ENCODE measurements around the gene NFYC. TPM values are rescaled to one million over a fixed set of nuclear protein-coding genes. Genes with fewer than 3 reads are reported as not detected.

Gene NFYC
- total RNA-seq, 1 experiment from 2014 or later = 63.3 TPM

DNA sequence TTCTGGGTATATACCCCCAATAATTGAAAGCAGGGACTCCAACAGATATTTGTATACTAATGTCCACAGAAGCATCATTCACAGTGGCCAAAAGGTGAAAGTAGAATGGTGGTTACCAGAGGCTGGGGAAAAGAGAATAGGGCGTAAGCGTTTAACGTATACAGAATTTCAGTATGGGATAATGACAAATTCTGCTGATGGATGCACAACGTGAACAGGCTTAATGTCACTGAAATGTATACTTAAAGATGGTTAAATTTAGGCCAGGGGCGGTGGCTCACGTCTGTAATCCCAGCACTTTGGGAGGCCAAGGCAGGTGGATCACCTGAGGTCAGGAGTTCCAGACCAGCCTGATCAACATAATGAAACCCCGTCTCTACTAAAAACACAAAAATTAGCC, 4.4 kb upstream of the NFYC start (continued):
- TF ChIP-seq, protein P1, sequence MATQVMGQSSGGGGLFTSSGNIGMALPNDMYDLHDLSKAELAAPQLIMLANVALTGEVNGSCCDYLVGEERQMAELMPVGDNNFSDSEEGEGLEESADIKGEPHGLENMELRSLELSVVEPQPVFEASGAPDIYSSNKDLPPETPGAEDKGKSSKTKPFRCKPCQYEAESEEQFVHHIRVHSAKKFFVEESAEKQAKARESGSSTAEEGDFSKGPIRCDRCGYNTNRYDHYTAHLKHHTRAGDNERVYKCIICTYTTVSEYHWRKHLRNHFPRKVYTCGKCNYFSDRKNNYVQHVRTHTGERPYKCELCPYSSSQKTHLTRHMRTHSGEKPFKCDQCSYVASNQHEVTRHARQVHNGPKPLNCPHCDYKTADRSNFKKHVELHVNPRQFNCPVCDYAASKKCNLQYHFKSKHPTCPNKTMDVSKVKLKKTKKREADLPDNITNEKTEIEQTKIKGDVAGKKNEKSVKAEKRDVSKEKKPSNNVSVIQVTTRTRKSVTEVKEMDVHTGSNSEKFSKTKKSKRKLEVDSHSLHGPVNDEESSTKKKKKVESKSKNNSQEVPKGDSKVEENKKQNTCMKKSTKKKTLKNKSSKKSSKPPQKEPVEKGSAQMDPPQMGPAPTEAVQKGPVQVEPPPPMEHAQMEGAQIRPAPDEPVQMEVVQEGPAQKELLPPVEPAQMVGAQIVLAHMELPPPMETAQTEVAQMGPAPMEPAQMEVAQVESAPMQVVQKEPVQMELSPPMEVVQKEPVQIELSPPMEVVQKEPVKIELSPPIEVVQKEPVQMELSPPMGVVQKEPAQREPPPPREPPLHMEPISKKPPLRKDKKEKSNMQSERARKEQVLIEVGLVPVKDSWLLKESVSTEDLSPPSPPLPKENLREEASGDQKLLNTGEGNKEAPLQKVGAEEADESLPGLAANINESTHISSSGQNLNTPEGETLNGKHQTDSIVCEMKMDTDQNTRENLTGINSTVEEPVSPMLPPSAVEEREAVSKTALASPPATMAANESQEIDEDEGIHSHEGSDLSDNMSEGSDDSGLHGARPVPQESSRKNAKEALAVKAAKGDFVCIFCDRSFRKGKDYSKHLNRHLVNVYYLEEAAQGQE (IDR thresholded peaks at IDR 0.05; ENCODE audit: low read depth) = no peak
- TF ChIP-seq SP1 (IDR thresholded peaks at IDR 0.05; ENCODE audit: low read depth) = no peak

DNA sequence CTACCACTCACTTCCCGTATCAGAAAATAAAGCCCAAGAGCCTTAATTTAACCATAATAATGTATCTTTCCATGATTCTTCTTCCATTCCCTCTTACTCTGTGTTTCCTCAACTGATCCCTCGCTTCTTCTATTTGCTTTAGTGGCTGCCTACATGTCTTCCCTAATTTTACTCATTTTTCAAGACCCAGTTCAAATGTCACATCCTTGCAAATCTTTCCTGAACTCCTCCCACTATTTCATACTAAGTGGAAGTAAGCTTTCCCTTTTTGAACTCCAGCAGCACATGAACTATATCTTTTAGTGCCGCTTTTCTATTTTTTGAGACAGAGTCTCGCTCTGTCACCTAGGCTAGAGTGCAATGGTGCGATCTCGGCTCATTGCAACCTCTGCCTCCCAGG, 3.8 kb upstream of the NFYC start:
- no peak overlapping the region for H3K27ac ChIP-seq (ENCODE audit: low read depth, low read length)
- no peaks in the 10 kb centered on the region for H3K27me3 ChIP-seq (ENCODE audit: insufficient read depth, low read length)
- peaks cover 0 to 11% of the 10 kb centered on the region in 2 experiments; a peak in 2 of 4 replicates for H3K4me1 ChIP-seq (ENCODE audit: control insufficient read depth in 1 of 2, insufficient read depth in 2 of 2, low read length in 2 of 2)
- no TSS peak for BruUV-seq (replicated peaks)
- H3K9me2 ChIP-seq (ENCODE audit: insufficient read depth) = no peaks in the 10 kb centered on the region
- H3K4me2 ChIP-seq (ENCODE audit: low read length) = no peak overlapping the region
- TF ChIP-seq, protein P2, sequence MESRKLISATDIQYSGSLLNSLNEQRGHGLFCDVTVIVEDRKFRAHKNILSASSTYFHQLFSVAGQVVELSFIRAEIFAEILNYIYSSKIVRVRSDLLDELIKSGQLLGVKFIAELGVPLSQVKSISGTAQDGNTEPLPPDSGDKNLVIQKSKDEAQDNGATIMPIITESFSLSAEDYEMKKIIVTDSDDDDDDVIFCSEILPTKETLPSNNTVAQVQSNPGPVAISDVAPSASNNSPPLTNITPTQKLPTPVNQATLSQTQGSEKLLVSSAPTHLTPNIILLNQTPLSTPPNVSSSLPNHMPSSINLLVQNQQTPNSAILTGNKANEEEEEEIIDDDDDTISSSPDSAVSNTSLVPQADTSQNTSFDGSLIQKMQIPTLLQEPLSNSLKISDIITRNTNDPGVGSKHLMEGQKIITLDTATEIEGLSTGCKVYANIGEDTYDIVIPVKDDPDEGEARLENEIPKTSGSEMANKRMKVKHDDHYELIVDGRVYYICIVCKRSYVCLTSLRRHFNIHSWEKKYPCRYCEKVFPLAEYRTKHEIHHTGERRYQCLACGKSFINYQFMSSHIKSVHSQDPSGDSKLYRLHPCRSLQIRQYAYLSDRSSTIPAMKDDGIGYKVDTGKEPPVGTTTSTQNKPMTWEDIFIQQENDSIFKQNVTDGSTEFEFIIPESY (IDR thresholded peaks at IDR 0.05; ENCODE audit: extremely low read depth, insufficient replicate concordance, low read length) = no peak
- TF ChIP-seq POLR2A (IDR thresholded peaks at IDR 0.05; ENCODE audit: borderline replicate concordance, extremely low read depth, insufficient read depth, insufficient read length) = no peak
- ChIA-PET CTCF (no interaction called here), RAD21 (ENCODE audit: low non-redundant PET in 1 of 2, low total read pairs in 2 of 2, uncharacterized antibody in 2 of 2, unreplicated experiment in 2 of 2) (no interaction called here), POLR2A (no interaction called here)
- ATAC-seq (no peak), DNase-seq (ENCODE audit: low read depth, low spot score) (no peak)
- no peaks in the 10 kb centered on the region for H3K9me3 ChIP-seq (ENCODE audit: control insufficient read depth in 1 of 2, insufficient read depth in 1 of 2, low read depth in 1 of 2, low read length in 2 of 2)
- H3K36me3 ChIP-seq (ENCODE audit: control insufficient read depth in 1 of 2, insufficient read depth in 2 of 2, low read length in 2 of 2) = no peaks in the 10 kb centered on the region
- H3K79me2 ChIP-seq (ENCODE audit: insufficient read depth, low read length) = peaks cover 22% of the 10 kb centered on the region
- H4K20me1 ChIP-seq (ENCODE audit: insufficient read depth) = no peaks in the 10 kb centered on the region
- intact Hi-C loops (cut with micrococcal nuclease) = no loop called here
- no peak overlapping the region for H3K9ac ChIP-seq (ENCODE audit: low read length)
- no peak overlapping the region for H2AFZ ChIP-seq (ENCODE audit: low read depth, low read length, poor library complexity, severe bottlenecking)
- no peak overlapping the region for H3K4me3 ChIP-seq (replicated peaks in 1 of 2; ENCODE audit: low read depth in 1 of 2, low read length in 2 of 2)
